Pericardium fibroblast (primary cell): Measurements from ENCODE around the gene CALM1. TPM values are rescaled to one million over a fixed set of nuclear protein-coding genes. Genes with fewer than 3 reads are reported as not detected.

Experiments used
- total RNA-seq: library from RNA; depleted of rRNA; stranded (reverse); fragments of >200 nt; gene quantifications from 2 replicates; pipeline ENCODE4 v1.2.3, GENCODE V29; 2015

CALM1 gene
- total RNA-seq = 187 and 269 TPM in 2 replicates

GRCh38 chr14:90396341-90397339, at the start of gene CALM1:
TSS of gene CALM1 (plus strand) at chr14:90397029. CDS start at chr14:90397231, 202 bp downstream.

Other genes starting within 250 kb of the CALM1 start
- 78.6 and 110 TPM in 2 replicates for gene PSMC1, start 140.5 kb upstream of the CALM1 start, total RNA-seq
- gene NRDE2, start 65.1 kb upstream of the CALM1 start, total RNA-seq = 4.3 and 7.5 TPM in 2 replicates